Liver (tissue), 3 donors: ENCODE measurements around the gene RAB3B.

Experiments
- EGR1 ChIP-seq, 2 donors: IDR thresholded peaks; 2 replicates each; pipeline ENCODE4 v1.6.1; 2016 to 2018; ENCODE audit warnings: antibody characterized with exemption in 2 of 2, low read depth in 2 of 2
- FOXA1 ChIP-seq: IDR thresholded peaks from 2 replicates; pipeline ENCODE4 v1.6.1; 2016; ENCODE audit warnings: antibody characterized with exemption
- JUND ChIP-seq, 2 donors: IDR thresholded peaks; 2 replicates each; pipeline ENCODE4 v1.6.1; 2016; ENCODE audit warnings: antibody characterized with exemption in 2 of 2
- RAD21 ChIP-seq, 2 donors: IDR thresholded peaks; 2 replicates each; pipeline ENCODE4 v1.6.1; 2016; ENCODE audit warnings: antibody characterized with exemption in 2 of 2, mild to moderate bottlenecking in 2 of 2
- RXRA ChIP-seq, 2 donors: IDR thresholded peaks; 2 replicates each; pipeline ENCODE4 v1.6.1; 2017 to 2018; ENCODE audit warnings: antibody characterized with exemption in 2 of 2, mild to moderate bottlenecking in 1 of 2
- SP1 ChIP-seq: IDR thresholded peaks from 2 replicates; pipeline ENCODE4 v1.6.1; 2018; ENCODE audit warnings: antibody characterized with exemption, mild to moderate bottlenecking
- TAF1 ChIP-seq: conservative IDR thresholded peaks from 2 replicates; pipeline ENCODE4 v1.6.1; 2016; ENCODE audit warnings: antibody characterized with exemption, mild to moderate bottlenecking
- YY1 ChIP-seq: IDR thresholded peaks from 2 replicates; pipeline ENCODE4 v1.6.1; 2016; ENCODE audit warnings: antibody characterized with exemption, mild to moderate bottlenecking
- TF ChIP-seq, protein P1 (sequence below): IDR thresholded peaks from 2 replicates; pipeline ENCODE4 v1.6.1; 2016; ENCODE audit warnings: antibody characterized with exemption
- TF ChIP-seq, protein P2 (sequence below): fragments of 150-350 bp; IDR thresholded peaks from 2 replicates; pipeline ENCODE4 v1.5.1; 2017; ENCODE audit warnings: improper control_type of control experiment, low read depth, low read length; ENCODE audit not compliant: missing input control
- TF ChIP-seq, protein P3 (sequence below): IDR thresholded peaks from 2 replicates; pipeline ENCODE4 v1.6.1; 2016; ENCODE audit warnings: antibody characterized with exemption, mild to moderate bottlenecking
- TF ChIP-seq, protein P4 (sequence below): IDR thresholded peaks from 2 replicates; pipeline ENCODE4 v1.6.1; 2016; ENCODE audit warnings: antibody characterized with exemption
- donor health status: healthy.
- donor health status: healthy.

DNA sequence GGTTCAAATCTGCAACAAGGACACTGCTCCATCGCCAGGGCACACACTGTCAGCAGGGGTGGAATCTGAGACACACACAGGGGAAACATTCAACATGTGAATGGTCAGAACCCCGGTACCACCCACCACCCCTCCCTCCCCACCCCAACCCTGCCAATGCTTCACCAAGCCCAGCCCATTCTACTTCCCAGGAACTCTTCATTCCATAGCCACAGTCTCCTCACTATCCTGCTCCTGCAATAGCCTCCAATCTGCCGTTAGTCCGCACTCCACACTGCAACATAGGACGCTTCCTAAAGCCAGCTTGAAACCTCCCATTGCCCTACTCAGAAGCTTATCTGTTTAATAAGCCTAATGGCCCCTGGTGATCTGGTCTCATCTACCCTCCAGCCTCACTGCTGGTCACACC is 7.5 kb upstream of the RAB3B start:
- TF ChIP-seq, protein P1, sequence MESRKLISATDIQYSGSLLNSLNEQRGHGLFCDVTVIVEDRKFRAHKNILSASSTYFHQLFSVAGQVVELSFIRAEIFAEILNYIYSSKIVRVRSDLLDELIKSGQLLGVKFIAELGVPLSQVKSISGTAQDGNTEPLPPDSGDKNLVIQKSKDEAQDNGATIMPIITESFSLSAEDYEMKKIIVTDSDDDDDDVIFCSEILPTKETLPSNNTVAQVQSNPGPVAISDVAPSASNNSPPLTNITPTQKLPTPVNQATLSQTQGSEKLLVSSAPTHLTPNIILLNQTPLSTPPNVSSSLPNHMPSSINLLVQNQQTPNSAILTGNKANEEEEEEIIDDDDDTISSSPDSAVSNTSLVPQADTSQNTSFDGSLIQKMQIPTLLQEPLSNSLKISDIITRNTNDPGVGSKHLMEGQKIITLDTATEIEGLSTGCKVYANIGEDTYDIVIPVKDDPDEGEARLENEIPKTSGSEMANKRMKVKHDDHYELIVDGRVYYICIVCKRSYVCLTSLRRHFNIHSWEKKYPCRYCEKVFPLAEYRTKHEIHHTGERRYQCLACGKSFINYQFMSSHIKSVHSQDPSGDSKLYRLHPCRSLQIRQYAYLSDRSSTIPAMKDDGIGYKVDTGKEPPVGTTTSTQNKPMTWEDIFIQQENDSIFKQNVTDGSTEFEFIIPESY = no peak
- TF ChIP-seq, protein P2, sequence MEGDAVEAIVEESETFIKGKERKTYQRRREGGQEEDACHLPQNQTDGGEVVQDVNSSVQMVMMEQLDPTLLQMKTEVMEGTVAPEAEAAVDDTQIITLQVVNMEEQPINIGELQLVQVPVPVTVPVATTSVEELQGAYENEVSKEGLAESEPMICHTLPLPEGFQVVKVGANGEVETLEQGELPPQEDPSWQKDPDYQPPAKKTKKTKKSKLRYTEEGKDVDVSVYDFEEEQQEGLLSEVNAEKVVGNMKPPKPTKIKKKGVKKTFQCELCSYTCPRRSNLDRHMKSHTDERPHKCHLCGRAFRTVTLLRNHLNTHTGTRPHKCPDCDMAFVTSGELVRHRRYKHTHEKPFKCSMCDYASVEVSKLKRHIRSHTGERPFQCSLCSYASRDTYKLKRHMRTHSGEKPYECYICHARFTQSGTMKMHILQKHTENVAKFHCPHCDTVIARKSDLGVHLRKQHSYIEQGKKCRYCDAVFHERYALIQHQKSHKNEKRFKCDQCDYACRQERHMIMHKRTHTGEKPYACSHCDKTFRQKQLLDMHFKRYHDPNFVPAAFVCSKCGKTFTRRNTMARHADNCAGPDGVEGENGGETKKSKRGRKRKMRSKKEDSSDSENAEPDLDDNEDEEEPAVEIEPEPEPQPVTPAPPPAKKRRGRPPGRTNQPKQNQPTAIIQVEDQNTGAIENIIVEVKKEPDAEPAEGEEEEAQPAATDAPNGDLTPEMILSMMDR = no peak
- TF ChIP-seq EGR1 (IDR thresholded peaks at IDR 0.05; ENCODE audit: low read depth in 2 of 2) (no peak), RAD21 (IDR thresholded peaks at IDR 0.05) (no peak), JUND (IDR thresholded peaks at IDR 0.05) (no peak), TAF1 (no peak), YY1 (no peak), SP1 (no peak), FOXA1 (no peak), RXRA (IDR thresholded peaks at IDR 0.05) (no peak)
- TF ChIP-seq, protein P3, sequence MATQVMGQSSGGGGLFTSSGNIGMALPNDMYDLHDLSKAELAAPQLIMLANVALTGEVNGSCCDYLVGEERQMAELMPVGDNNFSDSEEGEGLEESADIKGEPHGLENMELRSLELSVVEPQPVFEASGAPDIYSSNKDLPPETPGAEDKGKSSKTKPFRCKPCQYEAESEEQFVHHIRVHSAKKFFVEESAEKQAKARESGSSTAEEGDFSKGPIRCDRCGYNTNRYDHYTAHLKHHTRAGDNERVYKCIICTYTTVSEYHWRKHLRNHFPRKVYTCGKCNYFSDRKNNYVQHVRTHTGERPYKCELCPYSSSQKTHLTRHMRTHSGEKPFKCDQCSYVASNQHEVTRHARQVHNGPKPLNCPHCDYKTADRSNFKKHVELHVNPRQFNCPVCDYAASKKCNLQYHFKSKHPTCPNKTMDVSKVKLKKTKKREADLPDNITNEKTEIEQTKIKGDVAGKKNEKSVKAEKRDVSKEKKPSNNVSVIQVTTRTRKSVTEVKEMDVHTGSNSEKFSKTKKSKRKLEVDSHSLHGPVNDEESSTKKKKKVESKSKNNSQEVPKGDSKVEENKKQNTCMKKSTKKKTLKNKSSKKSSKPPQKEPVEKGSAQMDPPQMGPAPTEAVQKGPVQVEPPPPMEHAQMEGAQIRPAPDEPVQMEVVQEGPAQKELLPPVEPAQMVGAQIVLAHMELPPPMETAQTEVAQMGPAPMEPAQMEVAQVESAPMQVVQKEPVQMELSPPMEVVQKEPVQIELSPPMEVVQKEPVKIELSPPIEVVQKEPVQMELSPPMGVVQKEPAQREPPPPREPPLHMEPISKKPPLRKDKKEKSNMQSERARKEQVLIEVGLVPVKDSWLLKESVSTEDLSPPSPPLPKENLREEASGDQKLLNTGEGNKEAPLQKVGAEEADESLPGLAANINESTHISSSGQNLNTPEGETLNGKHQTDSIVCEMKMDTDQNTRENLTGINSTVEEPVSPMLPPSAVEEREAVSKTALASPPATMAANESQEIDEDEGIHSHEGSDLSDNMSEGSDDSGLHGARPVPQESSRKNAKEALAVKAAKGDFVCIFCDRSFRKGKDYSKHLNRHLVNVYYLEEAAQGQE = no peak
- TF ChIP-seq, protein P4, sequence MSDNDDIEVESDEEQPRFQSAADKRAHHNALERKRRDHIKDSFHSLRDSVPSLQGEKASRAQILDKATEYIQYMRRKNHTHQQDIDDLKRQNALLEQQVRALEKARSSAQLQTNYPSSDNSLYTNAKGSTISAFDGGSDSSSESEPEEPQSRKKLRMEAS = no peak
